Colonic mucosa (tissue), 4 donors: ENCODE measurements around the gene GHRL. TPM values are rescaled to one million over a fixed set of nuclear protein-coding genes. Genes with fewer than 3 reads are reported as not detected.

Experiments
- DNase-seq: peaks from one replicate; pipeline ENCODE4 v3.0.0-alpha.2; 2020
- H3K27ac ChIP-seq: fragments of 200-600 bp; one replicate; pipeline ENCODE4 v1.8.0; 2021
- H3K27me3 ChIP-seq: fragments of 200-600 bp; one replicate; pipeline ENCODE4 v1.8.0; 2021
- H3K36me3 ChIP-seq: fragments of 200-600 bp; one replicate; pipeline ENCODE4 v1.8.0; 2021
- H3K4me1 ChIP-seq: fragments of 200-600 bp; one replicate; pipeline ENCODE4 v1.8.0; 2021; ENCODE audit warnings: mild to moderate bottlenecking
- H3K4me3 ChIP-seq: fragments of 200-600 bp; one replicate; pipeline ENCODE4 v1.8.0; 2021
- H3K9ac ChIP-seq, 2 donors: one replicate each; pipeline ENCODE4 v1.7.0; 2013; ENCODE audit warnings: control low read depth in 2 of 2, low read depth in 2 of 2, low read length in 2 of 2
- H3K9me3 ChIP-seq: fragments of 200-600 bp; one replicate; pipeline ENCODE4 v1.8.0; 2021
- CTCF ChIP-seq: fragments of 200-600 bp; IDR thresholded peaks from one replicate; pipeline ENCODE4 v1.8.0; 2022; ENCODE audit warnings: antibody characterized with exemption, mild to moderate bottlenecking
- intact Hi-C: fragments of 100-400 bp; cut with DNase I; formaldehyde crosslinking; loops from one replicate; pipeline ENCODE4 v1.14.1; 2022
- total RNA-seq, 2 donors: library from RNA; stranded (reverse); fragmentation: NEBNext Ultra II Directional in 1 of 2; extraction: Animal tissue kit (Norgen Biotek cat#: 25700) in 1 of 2; gene quantifications; one replicate each; pipeline ENCODE4 v1.2.1, GENCODE V29; 2021
- donor health status: healthy.
- donor health status: DM: no; HTN: no; CAD: no.
- donor health status: DM: no; HTN: no; CAD: no.

GHRL gene
- total RNA-seq, 2 donors from 2014 or later = 0.67 to 1.1 TPM

- intact Hi-C loops = no loop called here
- H3K36me3 ChIP-seq = no peaks in the 10 kb centered on the region
These were observed 2.9 kb downstream of the GHRL start for GRCh38 chr3:10289787-10290355.

GRCh38 chr3:10289077-10289476 lies 3.7 kb downstream of the GHRL start:
- no peaks in the 10 kb centered on the region for H3K4me1 ChIP-seq
- no peaks in the 10 kb centered on the region for H3K9me3 ChIP-seq
- H3K27ac ChIP-seq = no peak overlapping the region
- H3K4me3 ChIP-seq = no peak overlapping the region
- H3K36me3 ChIP-seq = no peaks in the 10 kb centered on the region
- TF ChIP-seq CTCF = no peak
- intact Hi-C loops = no loop called here
- no peak for DNase-seq
- H3K27me3 ChIP-seq = no peaks in the 10 kb centered on the region
- H3K9ac ChIP-seq = no peak overlapping the region

More at GRCh38 chr3:10289787-10290355, 2.9 kb downstream of the GHRL start:
- Histone ChIP-seq H3K9me3 (no peaks in the 10 kb centered on the region), H3K4me3 (no peak overlapping the region), H3K27me3 (no peaks in the 10 kb centered on the region), H3K27ac (no peak overlapping the region), H3K9ac (no peak overlapping the region), H3K4me1 (no peaks in the 10 kb centered on the region)
- DNase-seq = no peak
- TF ChIP-seq CTCF = no peak

- no peaks in the 10 kb centered on the region for H3K36me3 ChIP-seq
- intact Hi-C loops = no loop called here
These were observed 4.2 kb downstream of the GHRL start for GRCh38 chr3:10288575-10288960.

DNA sequence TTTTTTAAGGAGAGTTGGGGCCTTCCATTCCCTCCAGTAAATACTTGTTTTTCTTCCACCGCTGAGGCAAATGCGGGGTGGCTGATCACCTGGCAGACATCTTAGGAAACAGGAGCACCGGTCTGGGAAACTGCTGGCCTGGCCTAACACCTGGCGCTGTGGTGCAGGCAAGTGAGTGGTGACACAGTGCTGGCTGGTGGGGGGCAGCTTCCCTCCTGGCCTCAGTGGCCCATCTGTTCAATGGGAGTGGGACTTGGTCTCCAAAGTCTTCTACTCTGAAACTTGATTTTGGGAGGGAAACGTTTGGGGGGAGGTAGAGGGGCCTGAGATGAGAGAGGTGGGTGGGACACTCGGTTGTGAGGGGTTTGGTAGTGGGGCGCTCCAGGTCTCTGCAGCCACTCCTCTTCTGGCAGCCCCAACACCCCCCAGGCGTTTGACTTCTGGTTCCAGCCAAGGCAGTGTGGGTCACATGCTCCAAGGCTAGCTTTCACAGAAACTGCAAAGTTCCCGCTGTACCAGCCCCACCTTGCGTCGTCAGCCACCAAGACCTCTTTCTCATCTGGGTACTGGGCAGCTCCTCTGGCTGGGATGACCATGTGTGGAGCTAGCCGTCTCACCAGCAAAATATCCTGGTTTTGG lies 4.7 kb downstream of the GHRL start:
- H3K9me3 ChIP-seq = no peaks in the 10 kb centered on the region
- no peaks in the 10 kb centered on the region for H3K4me1 ChIP-seq
- H3K27ac ChIP-seq = no peak overlapping the region
- TF ChIP-seq CTCF = no peak
- no peak overlapping the region for H3K9ac ChIP-seq
- no peaks in the 10 kb centered on the region for H3K36me3 ChIP-seq
- no peaks in the 10 kb centered on the region for H3K27me3 ChIP-seq
- DNase-seq = no peak
- intact Hi-C loops = no loop called here
- H3K4me3 ChIP-seq = no peak overlapping the region

More at GRCh38 chr3:10288575-10288960, 4.2 kb downstream of the GHRL start:
- Histone ChIP-seq H3K27ac (no peak overlapping the region), H3K9ac (no peak overlapping the region), H3K9me3 (no peaks in the 10 kb centered on the region), H3K4me3 (no peak overlapping the region), H3K4me1 (no peaks in the 10 kb centered on the region), H3K27me3 (no peaks in the 10 kb centered on the region)
- no peak for DNase-seq
- no peak for TF ChIP-seq CTCF

DNA sequence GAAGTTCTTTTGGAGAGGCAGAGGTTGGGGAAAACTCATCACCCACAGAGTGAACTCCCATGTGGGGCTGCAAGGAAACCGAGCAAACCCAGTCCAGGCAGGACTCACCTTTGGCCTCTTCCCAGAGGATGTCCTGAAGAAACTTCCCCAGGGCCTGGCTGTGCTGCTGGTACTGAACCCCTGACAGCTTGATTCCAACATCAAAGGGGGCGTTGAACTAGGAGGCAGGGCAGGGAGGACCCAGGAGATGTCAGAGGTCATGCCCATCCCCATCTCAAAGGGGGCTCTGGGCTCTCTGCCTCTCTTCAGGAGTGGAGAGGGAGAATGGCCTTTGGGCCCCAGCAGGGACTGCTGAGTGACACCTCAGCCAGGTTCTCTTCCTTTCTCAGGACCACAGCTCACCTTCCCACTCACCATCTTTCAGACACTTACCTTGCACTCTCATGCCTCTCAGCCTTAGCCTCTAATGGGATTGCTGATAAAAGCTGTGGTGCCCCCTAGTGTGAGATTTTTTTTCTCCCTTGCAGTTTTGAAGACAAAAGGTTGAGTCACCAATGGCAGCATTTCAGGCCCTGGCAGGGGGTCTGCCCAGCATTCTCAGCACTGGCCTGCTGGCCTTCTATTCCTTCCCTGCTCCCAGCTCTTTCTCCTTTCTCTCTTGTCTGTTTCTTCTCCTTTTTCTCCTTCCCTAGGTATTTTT lies 6.0 kb downstream of the GHRL start:
- H3K36me3 ChIP-seq = no peaks in the 10 kb centered on the region
- H3K27me3 ChIP-seq = no peaks in the 10 kb centered on the region
- no peak overlapping the region for H3K27ac ChIP-seq
- intact Hi-C loops = no loop called here
- no peak overlapping the region for H3K9ac ChIP-seq
- no peak overlapping the region for H3K4me3 ChIP-seq
- DNase-seq = no peak
- no peaks in the 10 kb centered on the region for H3K9me3 ChIP-seq
- H3K4me1 ChIP-seq = no peaks in the 10 kb centered on the region
- TF ChIP-seq CTCF = no peak
